GM18951 (cell line): ENCODE results near the gene DRC1.

Source experiments
- POLR2A ChIP-seq: IDR thresholded peaks from 4 replicates; pipeline ENCODE4 v1.6.1; 2011; ENCODE audit warnings: mild to moderate bottlenecking; ENCODE audit not compliant: insufficient read length, insufficient read depth; ENCODE audit errors: extremely low read depth
- in situ Hi-C: fragments of 300-500 bp; cut with MboI; formaldehyde crosslinking; loops from one replicate; pipeline ENCODE4 v1.12.0; 2022; ENCODE audit warnings: low sequenced_read_pairs, mixed read lengths, inconsistent platforms; ENCODE audit not compliant: unreplicated experiment

The DRC1 gene

DNA sequence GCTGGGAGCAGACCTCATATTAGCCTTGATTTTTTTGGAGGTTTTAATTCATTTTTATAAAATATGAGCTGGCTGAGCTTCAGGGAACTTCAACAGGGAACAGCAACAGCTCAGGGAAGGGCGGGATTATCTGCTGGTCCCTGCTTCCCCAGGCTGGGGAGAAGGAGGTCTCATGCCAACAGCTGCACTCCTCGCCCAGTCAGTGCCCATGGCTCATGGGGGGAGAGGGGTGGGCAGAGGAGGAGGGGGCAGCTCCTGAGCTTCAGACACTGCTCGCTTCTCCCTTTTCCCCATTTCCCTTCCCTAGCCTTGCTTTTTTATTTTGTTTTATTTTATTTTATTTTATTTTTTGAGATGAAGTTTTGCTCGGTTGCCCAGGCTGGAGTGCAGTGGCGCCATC is 76.6 kb downstream of the DRC1 start:
- in situ Hi-C loops: no loop called here
- TF ChIP-seq POLR2A: no peak

DNA sequence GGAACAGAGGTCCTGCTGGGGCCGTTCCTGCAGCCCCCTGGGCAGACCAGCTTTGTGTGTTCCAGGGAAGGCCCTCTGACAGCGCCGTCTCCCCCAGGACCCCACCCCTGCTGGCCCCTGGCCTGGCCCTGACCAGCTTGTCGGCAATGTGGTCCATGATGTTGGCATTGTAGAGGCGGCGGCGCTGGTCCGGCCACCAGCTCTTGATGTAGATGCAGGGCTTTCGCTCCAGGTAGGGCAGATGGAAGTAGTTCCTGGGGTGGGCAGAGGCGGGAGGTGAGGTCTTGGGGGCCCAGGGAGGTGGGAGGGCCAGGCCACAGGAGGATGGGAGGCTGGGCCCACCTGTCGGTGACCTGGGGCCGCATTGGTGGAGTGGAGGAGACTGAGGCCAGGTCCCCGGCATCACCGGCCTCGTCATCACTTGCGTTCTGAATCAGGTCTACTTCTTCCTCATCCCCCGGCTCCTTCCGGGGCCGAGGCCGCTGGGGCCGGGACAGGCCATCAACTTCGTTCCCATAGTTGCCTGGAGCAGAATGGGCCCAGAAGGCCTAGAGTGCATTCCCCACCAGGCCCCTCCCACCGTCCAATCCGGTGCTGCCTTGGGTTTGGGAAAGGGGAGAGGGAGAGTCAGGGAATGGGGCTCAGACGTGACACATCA is 77.5 kb downstream of the DRC1 start:
- no peak for TF ChIP-seq POLR2A
- in situ Hi-C loops: no loop called here

DNA sequence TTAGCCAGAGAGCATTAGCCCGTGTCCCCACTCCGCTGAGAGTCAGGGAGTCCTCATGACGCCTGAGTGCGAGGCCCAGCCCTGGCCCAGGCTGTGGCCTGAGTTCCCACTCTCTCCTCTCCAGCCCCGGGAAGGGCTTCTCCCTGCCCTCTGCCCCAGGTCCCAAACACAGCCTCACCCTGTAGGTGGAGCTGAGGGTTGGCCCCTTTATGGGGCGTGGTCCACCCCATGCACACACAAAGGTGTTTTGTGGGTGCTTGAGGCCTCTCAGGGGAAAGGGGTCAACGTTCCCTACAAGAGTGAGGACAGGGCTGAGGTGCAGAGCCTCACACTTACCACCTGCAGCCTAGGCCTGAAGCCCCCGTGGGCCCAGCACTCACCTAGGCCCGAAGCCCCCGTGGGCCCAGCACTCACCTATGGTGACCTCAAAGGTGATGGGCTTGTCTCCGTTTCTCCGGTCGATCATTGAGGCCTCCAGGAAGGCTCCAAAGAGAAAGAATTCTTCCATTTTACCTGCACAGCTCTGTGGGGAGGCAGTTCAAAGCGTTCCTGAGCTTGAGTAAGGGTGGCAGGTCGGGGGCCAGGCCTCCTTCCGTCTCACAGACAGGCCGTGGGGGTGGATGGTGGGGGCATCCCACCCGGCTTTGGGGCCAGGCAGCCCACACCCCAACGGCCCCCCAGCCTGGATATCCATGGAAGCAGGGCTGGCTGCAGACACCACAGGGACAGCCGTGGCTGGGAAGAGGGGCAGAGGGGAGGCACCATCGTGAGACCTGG is 78.3 kb downstream of the DRC1 start:
- in situ Hi-C loops: no loop called here
- no peak for TF ChIP-seq POLR2A

DNA sequence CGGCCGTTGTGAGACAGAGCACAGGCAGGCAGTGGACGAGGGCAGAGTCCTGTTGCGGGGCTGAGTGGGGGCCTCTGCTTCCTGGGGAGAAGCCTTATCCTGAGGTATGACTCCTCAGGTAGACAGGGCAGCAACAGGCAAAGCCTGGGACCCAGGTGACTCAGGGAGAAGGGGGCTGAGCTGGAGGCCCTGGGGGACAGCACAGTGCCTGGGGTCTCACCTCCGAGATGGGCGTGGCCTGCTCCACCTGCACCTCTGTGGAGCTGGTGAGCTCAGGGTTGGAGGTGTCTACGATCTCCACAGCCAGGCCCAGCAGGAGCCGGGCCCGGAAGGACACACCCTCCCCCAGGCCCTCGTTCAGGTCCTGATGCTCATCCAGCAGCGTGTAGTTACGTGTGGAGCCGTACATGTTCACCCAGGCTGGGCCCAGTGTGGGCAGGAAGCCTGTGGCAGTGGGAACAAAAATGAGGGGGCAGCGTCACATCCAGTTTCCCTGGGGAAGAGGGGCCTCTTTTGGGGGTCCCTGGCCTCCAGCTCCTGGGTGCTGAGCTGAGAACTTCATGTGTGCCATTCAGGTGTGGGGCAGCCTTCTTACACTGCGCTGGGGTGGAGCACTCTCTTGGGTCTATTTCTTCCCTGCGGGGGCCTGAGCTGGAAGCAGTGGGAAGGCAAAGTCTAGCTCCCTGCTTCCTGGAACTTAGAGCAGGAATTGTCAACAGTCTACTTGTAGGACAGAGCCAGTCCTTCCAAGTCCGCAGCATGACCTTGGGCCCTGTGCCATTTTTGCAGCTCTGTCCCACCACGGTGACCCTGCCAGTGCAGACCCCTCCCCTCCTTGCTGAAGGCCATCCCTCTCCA is 79.1 kb downstream of the DRC1 start:
- in situ Hi-C loops: no loop called here
- TF ChIP-seq POLR2A: no peak

DNA sequence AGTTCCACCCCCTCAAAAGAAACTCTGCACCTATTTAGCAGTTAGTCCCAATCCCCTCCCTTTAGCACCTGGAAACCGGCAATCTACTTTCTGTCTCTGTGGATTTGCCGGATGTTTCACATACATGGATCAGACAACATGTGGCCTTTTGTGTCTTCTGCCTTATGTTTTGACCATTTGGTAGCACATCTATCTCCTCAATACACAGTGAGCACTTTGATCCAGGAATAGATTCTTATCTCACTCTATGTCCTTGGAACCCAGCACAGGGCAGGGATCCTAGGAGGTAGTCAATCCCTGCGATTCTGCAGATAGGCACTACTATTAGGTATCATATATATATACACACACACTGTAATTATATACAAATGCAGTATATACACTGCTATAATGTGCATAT is 80.0 kb downstream of the DRC1 start:
- in situ Hi-C loops: no loop called here
- TF ChIP-seq POLR2A: no peak

- no peak for TF ChIP-seq POLR2A
- in situ Hi-C loops: no loop called here
Observed at GRCh38 chr2:26482211-26483026, 80.7 kb downstream of the DRC1 start.

DNA sequence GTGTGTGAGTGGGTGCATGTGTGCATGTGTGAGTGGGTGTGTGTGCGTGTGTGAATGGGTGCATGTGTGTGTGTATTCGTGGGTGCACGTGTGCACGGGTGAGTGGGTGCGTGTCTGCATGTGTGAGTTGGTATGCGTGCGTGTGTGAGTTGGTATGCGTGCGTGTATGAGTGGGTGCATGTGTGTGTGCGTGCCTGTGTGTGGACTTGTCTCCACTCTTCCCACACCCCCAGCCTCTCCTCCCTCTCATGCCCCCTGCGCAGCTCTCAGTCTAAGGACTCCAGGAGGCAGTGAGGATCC is 81.3 kb downstream of the DRC1 start:
- no peak for TF ChIP-seq POLR2A
- in situ Hi-C loops: no loop called here

GRCh38 chr2:26483516-26483915 is 81.8 kb downstream of the DRC1 start:
- in situ Hi-C loops: no loop called here
- TF ChIP-seq POLR2A: no peak

DNA sequence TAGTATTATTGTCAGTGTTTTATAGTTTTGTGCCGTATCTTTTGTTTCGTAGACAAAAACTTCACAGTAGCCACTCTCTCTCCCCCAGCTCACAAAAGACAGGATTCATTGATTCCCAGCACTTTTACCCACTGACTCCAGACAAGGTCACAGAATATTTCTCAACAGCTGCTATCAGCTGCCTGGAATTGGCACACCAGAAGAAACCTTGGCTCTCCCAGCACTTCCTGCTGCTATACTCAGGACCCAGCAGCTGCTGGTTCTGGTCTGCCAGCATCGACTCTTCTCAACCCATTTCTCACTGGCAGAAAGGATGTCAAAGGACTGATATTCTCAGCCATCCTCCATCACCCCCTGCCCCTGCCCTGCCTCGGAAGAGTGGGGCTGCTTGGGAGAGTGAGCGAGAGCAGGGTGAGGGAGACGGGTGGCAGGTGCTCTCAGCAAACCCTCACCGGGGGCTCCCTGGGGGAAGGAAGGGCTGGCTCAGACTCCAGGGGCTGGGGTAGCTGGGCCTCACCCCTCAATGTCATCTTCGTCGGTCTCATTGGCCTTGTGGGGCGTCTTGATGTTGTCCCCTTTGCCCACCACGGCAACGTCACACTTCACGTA is 82.3 kb downstream of the DRC1 start:
- in situ Hi-C loops: no loop called here

DNA sequence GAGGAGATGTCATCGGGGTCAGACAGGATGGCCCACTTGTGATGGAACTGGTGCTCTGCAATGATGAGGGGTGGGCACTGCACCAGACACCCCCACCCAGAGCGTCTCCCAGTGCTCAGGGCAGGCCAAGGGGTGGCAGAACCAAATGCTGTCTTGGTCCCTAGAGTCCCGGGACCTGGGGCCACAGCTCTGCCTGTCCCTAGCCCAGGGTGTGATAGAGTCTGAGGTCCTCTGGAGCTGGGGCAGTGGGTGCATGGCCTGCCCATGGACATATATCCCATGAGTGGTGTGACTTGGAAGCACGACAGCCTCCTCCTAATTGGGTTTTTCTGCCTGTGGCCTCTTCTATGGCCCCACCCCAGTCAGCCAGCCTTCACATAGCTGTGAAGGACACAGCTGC is 82.9 kb downstream of the DRC1 start:
- no peak for TF ChIP-seq POLR2A
- in situ Hi-C loops: no loop called here

More for the DNA sequence above, 82.3 kb downstream of the DRC1 start:
- no peak for TF ChIP-seq POLR2A

- no peak for TF ChIP-seq POLR2A
- in situ Hi-C loops: no loop called here
Observed at GRCh38 chr2:26485099-26485498, 83.4 kb downstream of the DRC1 start.

GRCh38 chr2:26485725-26486418 is 84.2 kb downstream of the DRC1 start:
- in situ Hi-C loops: no loop called here
- no peak for TF ChIP-seq POLR2A
